Head of caudate nucleus (tissue), 42 donors: ENCODE data around the gene LDLRAD3.
A peak's percentile ranks its signal among the peaks of the same experiment; 100 is the strongest.
"Not testable (repeated sequence)": the region's sequence is repeated elsewhere in the genome, so short reads cannot be mapped to it uniquely, and the experiment has no call there.

Experiments
- DNase-seq, 42 donors: peaks; one replicate each; pipeline versions ENCODE4 v3.0.0 to v3.0.0-alpha.2; 2020 to 2021; ENCODE audit warnings: mixed read lengths in 7 of 42
- intact Hi-C: fragments of 100-400 bp; cut with DNase I; formaldehyde crosslinking; loops from one replicate; pipeline ENCODE4 v1.15.0; 2022

Gene LDLRAD3

DNA sequence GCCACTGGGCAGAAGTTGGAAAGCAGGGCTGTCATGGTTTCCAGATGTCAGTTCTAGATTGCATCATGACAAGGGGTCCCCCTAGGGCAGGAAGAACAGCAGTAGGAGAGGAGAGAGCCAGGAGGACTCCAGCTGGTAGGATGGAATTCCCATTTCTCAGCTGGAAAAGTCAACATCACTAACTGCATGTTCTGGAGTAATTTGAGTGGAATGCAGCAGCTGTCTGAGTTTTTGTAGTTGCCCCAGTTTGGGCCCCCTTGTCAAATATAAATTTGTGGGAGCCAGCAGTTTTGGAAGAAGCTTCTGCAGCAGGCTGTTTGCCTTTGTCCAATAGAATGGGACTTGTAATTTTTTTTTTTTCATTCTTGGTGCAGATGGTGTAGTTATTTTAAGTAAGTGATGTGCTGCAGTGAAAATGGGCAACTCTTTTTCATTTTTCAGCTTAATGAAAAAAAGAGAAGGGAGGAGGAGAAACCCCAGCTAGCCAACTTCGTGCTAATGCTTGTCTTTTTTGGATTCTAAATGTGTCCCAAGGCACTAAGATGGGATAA, 86.9 kb downstream of the LDLRAD3 start:
- intact Hi-C loops, result no loop called here
- DNase-seq, result no peak

DNA sequence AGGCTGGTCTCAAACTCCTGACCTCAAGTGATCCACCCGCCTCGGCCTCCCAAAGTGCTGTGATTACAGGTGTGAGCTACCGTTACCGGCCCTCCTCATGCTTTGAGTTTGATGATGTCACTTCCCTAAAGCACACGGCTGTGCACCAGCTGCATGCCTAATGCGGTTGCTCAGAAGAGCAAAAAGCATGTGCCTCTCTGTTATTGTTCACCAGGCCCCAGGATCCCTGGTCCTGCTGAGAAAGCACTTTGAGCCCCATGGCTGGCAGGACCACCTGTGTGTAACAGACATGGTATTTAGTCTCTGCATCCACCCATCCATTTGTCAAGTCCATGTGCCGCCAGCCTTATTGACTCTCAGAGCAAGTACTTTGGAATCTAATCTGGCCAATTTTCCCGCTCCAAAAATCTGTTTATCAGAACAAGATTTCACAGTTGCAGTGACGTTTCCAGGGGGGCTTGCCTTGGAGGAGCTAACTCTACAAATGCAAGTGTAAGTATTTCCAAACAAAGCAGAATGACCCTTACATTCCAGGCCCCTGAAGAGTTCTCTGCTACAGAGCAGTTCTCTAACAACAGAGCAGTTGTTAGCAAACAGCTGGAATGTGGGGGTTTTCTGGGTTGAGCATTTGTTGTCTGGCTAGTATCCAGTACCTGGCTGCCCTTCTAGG, 89.4 kb downstream of the LDLRAD3 start:
- intact Hi-C loops, result no loop called here
- DNase-seq, result no peak

DNA sequence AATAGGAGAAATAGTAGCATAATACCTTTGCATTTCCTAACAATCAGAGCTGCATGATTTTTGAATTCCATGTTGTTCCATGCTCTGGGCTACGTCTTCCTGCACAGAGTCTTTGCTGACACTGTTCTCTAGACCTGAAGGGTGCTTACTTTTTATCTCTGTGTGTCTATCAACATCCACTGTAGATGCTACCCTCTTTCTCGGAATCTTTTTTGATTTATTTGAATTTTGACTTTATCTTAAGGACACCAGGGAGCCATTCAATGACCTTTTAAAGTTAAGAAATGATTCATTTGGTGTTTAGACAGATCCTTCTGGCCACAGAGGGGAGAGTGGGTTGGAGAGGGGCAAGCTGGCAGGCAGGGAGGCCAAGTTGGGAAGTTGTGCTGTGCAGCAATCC, 90.1 kb downstream of the LDLRAD3 start:
- DNase-seq, result no peak
- intact Hi-C loops, result no loop called here

GRCh38 chr11:36034551-36035331, 90.9 kb downstream of the LDLRAD3 start:
- intact Hi-C loops, result loop anchor here (5.0 kb wide), 1 partner anchor 98 kb away; no protein-coding TSS in a partner anchor
- DNase-seq, result no peak

- intact Hi-C loops, result loop anchor here (5.0 kb wide), 1 partner anchor 97 kb away; no protein-coding TSS in a partner anchor
- no peak for DNase-seq
These were observed 91.6 kb downstream of the LDLRAD3 start for GRCh38 chr11:36035454-36035853.

DNA sequence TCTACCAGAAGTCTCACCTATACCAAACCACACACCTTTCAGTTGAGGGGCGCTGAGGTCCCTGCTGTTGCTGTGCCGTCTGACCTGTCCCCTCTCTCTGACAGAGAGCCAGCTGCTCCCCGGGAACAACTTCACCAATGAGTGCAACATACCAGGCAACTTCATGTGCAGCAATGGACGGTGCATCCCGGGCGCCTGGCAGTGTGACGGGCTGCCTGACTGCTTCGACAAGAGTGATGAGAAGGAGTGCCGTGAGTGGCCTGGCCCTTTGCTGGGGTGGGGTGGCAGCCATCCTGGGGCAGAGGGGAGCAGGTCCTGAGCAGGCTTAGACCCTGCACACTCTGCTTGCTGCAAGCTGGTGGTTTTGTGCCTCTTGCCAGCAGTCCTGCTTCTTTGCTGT, 92.1 kb downstream of the LDLRAD3 start:
- no peak for DNase-seq
- intact Hi-C loops, result loop anchor here (5.0 kb wide), 1 partner anchor 96 kb away; no protein-coding TSS in a partner anchor

GRCh38 chr11:36037031-36037430, 93.2 kb downstream of the LDLRAD3 start:
- DNase-seq, result no peak
- intact Hi-C loops, result loop anchor here (5.0 kb wide), 1 partner anchor 95 kb away; no protein-coding TSS in a partner anchor

DNA sequence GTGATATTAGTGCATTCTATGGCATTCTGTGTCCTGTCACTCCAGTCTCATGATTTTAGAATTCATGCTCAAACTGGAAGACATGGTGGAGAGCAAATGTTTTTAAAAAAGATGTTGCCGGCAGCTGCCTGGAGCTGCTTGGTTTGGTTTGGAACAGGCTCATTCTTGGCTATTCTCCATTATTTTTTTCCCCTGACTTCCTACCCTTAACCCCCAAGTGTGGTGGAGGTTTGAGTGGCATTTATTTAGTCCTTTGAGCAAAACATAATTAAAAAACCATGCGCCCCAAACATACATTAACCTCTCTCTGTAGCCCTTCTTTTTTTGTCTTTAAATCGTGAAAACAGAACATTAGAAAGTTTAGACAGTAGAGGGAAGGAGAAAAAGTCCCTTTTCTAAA, 94.7 kb downstream of the LDLRAD3 start:
- intact Hi-C loops, result loop anchor here (5.0 kb wide), 1 partner anchor 94 kb away; no protein-coding TSS in a partner anchor
- DNase-seq, result no peak

- no peak for DNase-seq
- intact Hi-C loops, result loop anchor here (5.0 kb wide), 1 partner anchor 93 kb away; no protein-coding TSS in a partner anchor
These were observed 95.6 kb downstream of the LDLRAD3 start for GRCh38 chr11:36039471-36039870.

DNA sequence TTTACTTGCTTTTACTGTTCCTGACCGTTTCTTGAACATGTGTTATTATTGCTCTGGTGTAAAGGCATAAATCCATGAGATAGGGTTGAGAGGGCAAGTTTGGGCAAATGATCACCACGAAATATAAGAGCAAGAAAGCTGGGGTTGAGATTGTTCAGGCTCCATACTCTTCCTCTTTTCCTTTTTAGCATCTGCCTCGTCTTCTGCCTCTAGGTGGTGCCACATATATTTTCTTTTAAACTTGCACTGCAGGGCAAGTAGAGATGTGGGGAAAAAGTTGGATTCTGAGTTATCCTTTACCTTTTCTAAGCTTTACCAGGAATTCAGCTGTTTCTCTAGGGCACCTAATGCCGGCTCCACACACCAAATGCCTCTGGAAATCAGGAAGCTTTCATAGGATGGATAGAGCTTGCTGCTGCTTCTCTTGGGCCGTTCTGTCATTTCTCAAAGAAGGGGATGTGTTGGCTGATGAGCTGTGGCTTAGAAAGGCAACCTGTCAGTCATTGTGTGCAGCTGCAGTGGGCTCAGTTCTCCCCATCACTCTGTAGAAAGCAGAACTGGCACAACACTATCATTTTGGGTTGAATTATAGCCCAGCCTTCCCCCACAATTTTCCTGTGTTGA, 98.2 kb downstream of the LDLRAD3 start:
- intact Hi-C loops, result loop anchor here (10.0 kb wide), 1 partner anchor 223 kb away; no protein-coding TSS in a partner anchor
- peak in 12 of 42 donors; percentile 16 to 67 (median 29) for DNase-seq

DNA sequence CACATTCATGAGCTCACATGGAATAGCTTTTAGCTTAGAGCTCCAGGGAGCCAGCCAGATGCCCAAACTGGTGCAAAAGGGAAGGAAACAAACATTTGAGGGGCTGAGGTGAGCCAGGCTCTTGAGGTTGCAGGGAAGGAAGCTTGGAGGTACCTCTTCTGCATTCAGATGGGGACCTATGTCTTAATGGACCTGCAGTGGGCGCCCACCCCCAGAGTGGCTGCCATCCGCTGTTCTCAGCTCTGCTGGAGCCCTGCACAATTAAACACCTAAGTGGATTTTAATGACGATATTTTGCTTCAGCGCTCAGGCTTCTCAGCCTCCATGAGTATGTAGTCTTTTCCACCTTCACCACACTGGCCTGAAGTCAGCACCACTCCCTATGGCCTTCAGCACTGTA, 100.8 kb downstream of the LDLRAD3 start:
- intact Hi-C loops, result loop anchor here (10.0 kb wide), 1 partner anchor 220 kb away; no protein-coding TSS in a partner anchor
- DNase-seq, result no peak

DNA sequence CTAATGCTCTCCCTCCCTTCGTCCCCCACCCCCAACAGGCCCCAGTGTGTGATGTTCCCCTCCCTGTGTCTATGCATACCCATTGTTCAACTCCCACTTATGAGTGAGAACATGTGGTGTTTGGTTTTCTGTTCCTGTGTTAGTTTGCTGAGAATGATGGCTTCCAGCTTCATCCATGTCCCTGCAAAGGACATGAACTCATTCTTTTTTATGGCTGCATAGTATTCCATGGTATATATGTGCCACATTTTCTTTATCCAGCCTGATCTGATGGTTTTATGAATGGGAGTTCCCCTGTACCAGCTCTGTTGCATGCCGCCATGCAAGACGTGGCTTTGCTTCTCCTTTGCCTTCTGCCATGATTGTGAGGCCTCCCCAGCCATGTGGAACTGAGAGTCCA, 102.1 kb downstream of the LDLRAD3 start:
- intact Hi-C loops, result loop anchor here (10.0 kb wide), 1 partner anchor 219 kb away; no protein-coding TSS in a partner anchor

GRCh38 chr11:36046932-36047331, 103.1 kb downstream of the LDLRAD3 start:
- peak in 7 of 42 donors; percentile 14 to 57 (median 30) for DNase-seq

More for the DNA sequence above, 102.1 kb downstream of the LDLRAD3 start:
- not testable (repeated sequence) for DNase-seq

GRCh38 chr11:36047344-36047743, 103.5 kb downstream of the LDLRAD3 start:
- intact Hi-C loops, result loop anchor here (10.0 kb wide), 1 partner anchor 217 kb away; no protein-coding TSS in a partner anchor
- DNase-seq, result no peak

More at GRCh38 chr11:36046932-36047331, 103.1 kb downstream of the LDLRAD3 start:
- intact Hi-C loops, result loop anchor here (10.0 kb wide), 1 partner anchor 218 kb away; no protein-coding TSS in a partner anchor

DNA sequence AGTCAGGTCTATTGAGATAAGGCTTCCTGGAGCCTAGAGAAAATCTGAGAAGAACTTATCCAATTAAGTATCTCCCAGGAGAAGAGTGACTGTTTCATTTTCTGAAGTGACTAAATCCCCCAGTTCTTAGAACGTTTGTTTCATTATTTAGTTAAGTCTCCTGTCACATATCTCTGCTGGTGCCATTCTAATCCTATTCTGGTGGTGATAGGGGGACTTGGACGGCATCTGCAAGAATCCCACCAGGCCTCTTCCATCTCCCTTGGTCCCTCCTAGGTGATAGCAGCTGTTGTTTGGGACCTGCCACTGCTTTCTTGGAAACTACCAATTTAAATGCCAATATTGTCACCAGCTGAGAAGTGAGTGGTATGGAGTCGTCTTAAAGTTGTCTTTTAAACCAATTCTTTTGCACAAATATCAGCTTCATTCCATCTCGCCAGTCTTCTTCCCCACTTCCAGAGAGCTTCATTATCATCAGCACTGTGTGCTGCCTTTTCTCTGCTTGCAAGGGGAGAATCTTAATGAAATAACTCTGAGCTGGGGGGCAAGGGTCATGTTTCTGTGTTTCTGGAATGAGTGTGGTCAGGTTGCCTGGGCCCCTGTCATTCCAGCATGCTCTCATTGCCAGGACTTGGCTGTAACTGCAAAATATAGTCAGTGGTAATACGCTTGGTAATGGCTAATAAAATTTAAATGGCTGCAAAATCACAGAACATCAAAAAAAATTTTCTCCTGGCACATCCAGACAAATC, 104.8 kb downstream of the LDLRAD3 start:
- intact Hi-C loops, result loop anchor here (10.0 kb wide), 1 partner anchor 216 kb away; no protein-coding TSS in a partner anchor
- no peak for DNase-seq

DNA sequence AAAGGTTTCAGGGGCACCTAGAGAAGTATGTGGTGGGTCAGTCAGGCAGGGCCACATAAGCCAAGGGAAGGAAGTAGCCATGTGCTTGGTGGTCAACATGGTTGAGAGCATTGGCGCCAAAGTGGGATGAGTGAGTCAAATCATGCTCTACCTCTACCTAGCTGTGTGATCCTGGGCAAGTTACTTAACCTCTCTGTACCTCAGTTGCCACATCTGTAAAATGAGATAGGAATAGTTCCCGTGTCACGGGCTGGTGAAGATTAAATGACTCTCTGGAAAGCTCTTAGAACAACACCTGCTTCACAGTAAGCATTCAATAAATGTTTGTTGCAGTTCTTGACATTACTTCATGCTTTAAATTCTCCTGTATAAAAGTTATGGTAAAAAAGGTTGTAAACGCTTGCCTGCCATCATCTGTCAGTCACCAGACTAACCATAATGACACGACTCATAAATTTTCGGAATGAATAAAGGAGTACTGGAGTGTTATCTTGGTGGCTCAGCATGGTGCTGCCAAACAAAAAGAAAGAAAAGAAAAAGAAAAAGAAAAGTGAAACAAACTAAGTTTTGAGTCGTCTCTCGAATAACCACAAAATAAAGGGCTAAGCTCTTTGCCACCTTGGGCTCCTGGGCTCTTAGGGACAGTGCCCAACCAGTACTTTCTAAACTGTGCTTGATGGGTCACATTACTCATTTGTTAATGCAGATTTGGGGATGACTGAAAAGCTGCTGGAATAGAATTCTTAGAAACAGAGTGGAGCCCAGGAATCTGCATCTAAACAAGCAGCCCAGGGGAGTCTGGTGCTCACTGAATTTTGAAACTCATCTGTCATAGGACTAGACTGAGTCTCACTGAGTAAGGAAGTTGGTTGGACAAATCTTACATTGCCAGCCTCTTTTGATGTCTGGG, 107.6 kb downstream of the LDLRAD3 start:
- intact Hi-C loops, result no loop called here
- DNase-seq, result no peak

- intact Hi-C loops, result no loop called here
- no peak for DNase-seq
These were observed 109.4 kb downstream of the LDLRAD3 start for GRCh38 chr11:36053281-36053680.
